Skeletal muscle satellite cell (primary cell): ENCODE results near the gene ATG101.

Experiments used
- H3K27me3 ChIP-seq: 2 replicates; pipeline ENCODE4 v1.7.0; 2013; ENCODE audit warnings: low read length; ENCODE audit not compliant: control insufficient read depth, insufficient read depth
- H3K36me3 ChIP-seq: 2 replicates; pipeline ENCODE4 v1.7.0; 2013; ENCODE audit warnings: mild to moderate bottlenecking, control low read depth, low read length; ENCODE audit not compliant: insufficient read depth
- H3K4me1 ChIP-seq: 2 replicates; pipeline ENCODE4 v1.7.0; 2013; ENCODE audit warnings: low read length; ENCODE audit not compliant: control insufficient read depth, insufficient read depth
- H3K4me2 ChIP-seq: 2 replicates; pipeline ENCODE4 v1.7.0; 2013; ENCODE audit warnings: mild to moderate bottlenecking, low read length
- H3K4me3 ChIP-seq: 2 replicates; pipeline ENCODE4 v1.7.0; 2013; ENCODE audit warnings: low read length
- H3K9ac ChIP-seq: 2 replicates; pipeline ENCODE4 v1.7.0; 2013; ENCODE audit warnings: mild to moderate bottlenecking, low read depth, low read length, moderate library complexity
- H3K9me3 ChIP-seq: replicated peaks from 2 replicates; pipeline ENCODE4 v1.7.0; 2013; ENCODE audit warnings: mild to moderate bottlenecking, control low read depth, low read length

Gene ATG101

GRCh38 chr12:52061470-52062166 lies 8.2 kb upstream of the ATG101 start:
- peaks cover 6% of the 10 kb centered on the region for H3K36me3 ChIP-seq
- no peak overlapping the region for H3K4me2 ChIP-seq
- H3K9ac ChIP-seq = no peak overlapping the region
- no peaks in the 10 kb centered on the region for H3K9me3 ChIP-seq
- H3K4me3 ChIP-seq = no peak overlapping the region
- peaks cover 37% of the 10 kb centered on the region for H3K4me1 ChIP-seq
- no peaks in the 10 kb centered on the region for H3K27me3 ChIP-seq

GRCh38 chr12:52062167-52063081 lies 7.4 kb upstream of the ATG101 start:
- peaks cover 37% of the 10 kb centered on the region for H3K4me1 ChIP-seq
- H3K4me3 ChIP-seq = no peak overlapping the region
- peak overlapping the region; percentile 78 for H3K9ac ChIP-seq
- no peaks in the 10 kb centered on the region for H3K9me3 ChIP-seq
- H3K36me3 ChIP-seq = peaks cover under 1% of the 10 kb centered on the region
- H3K27me3 ChIP-seq = no peaks in the 10 kb centered on the region
- H3K4me2 ChIP-seq = no peak overlapping the region

GRCh38 chr12:52063082-52063924 lies 6.5 kb upstream of the ATG101 start:
- Histone ChIP-seq H3K4me3 (peak overlapping the region; percentile 10), H3K27me3 (no peaks in the 10 kb centered on the region), H3K4me2 (peak overlapping the region; percentile 67), H3K9ac (peak overlapping the region; percentile 78), H3K36me3 (no peaks in the 10 kb centered on the region), H3K9me3 (no peaks in the 10 kb centered on the region), H3K4me1 (peaks cover 37% of the 10 kb centered on the region)

- H3K4me2 ChIP-seq = peak overlapping the region; percentile 67
- peak overlapping the region; percentile 78 for H3K9ac ChIP-seq
- no peaks in the 10 kb centered on the region for H3K9me3 ChIP-seq
- no peaks in the 10 kb centered on the region for H3K36me3 ChIP-seq
- H3K4me3 ChIP-seq = peak overlapping the region; percentile 10
- H3K4me1 ChIP-seq = peaks cover 38% of the 10 kb centered on the region
- H3K27me3 ChIP-seq = no peaks in the 10 kb centered on the region
Observed at GRCh38 chr12:52063981-52064649, 5.7 kb upstream of the ATG101 start.

DNA sequence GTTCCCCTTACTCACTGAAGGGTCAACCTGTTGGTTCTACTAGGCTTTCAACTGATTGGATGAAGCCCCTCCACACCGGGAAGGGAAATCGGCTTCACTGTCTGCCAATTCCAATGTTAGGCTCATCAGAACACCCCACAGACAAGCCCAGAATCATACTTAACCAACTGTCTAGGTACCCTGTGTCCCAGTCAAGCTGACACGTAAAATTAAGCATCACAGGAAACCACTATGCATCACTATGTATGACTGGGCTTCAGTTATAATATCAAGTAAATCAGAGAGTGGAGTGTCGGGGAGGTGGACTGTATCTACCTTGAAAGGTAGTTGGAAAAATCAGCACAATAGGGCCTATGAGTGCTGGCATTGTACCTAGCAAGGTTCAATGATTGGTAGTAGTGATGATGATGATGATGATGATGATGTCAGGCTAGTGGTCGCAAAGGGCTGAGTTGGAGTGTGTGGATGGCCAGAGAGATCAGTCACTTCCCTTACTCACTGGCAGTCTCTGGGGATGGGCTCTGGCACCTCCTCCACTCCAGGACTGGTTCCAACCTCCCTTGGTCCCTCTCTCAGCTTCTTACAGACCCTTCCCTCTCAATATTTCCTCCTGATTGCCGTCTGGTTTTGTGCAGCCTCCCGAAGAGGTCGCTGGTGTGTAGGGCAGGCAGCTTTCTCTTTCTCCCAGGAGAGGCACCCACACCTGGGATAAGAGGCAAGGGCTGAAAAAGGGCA lies 3.3 kb upstream of the ATG101 start:
- Histone ChIP-seq H3K9me3 (no peaks in the 10 kb centered on the region), H3K4me2 (no peak overlapping the region), H3K36me3 (no peaks in the 10 kb centered on the region), H3K4me3 (no peak overlapping the region), H3K9ac (no peak overlapping the region), H3K27me3 (no peaks in the 10 kb centered on the region), H3K4me1 (peaks cover 49% of the 10 kb centered on the region)

DNA sequence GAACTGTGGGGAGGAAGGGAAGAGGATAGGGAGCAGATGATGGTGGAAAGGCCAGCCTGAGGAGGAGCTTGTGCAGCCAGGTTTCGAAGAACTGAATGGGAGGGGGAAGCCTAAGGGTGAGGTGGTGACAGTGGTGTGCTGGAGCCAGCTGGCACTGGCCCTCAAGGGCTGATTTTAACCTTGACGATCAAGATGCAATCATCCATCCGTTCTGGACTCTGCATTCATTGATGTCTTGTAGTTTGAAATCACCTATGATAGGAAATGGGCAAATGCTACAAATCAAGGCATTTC lies 2.8 kb upstream of the ATG101 start:
- no peak overlapping the region for H3K9ac ChIP-seq

GRCh38 chr12:52070185-52070925 lies 577 bp downstream of the ATG101 start:
- Histone ChIP-seq H3K4me2 (peak overlapping the region; percentile 84), H3K4me1 (peaks cover 57% of the 10 kb centered on the region), H3K9ac (peak overlapping the region; percentile 94), H3K36me3 (peaks cover 30% of the 10 kb centered on the region), H3K9me3 (no peaks in the 10 kb centered on the region), H3K4me3 (peak overlapping the region; percentile 81), H3K27me3 (no peaks in the 10 kb centered on the region)

More for the DNA sequence above, 2.8 kb upstream of the ATG101 start:
- Histone ChIP-seq H3K36me3 (peaks cover 4% of the 10 kb centered on the region), H3K4me2 (no peak overlapping the region), H3K4me3 (no peak overlapping the region), H3K4me1 (peaks cover 54% of the 10 kb centered on the region), H3K9me3 (no peaks in the 10 kb centered on the region), H3K27me3 (no peaks in the 10 kb centered on the region)

GRCh38 chr12:52073531-52074381 lies 4.0 kb downstream of the ATG101 start:
- Histone ChIP-seq H3K27me3 (no peaks in the 10 kb centered on the region), H3K4me2 (peak overlapping the region; percentile 24), H3K36me3 (peaks cover 63% of the 10 kb centered on the region), H3K9me3 (no peaks in the 10 kb centered on the region), H3K9ac (peak overlapping the region; percentile 37), H3K4me3 (no peak overlapping the region), H3K4me1 (peaks cover 52% of the 10 kb centered on the region)

- peak overlapping the region; percentile 9 for H3K4me2 ChIP-seq
- H3K36me3 ChIP-seq = peaks cover 69% of the 10 kb centered on the region
- peak overlapping the region; percentile 37 for H3K9ac ChIP-seq
- no peaks in the 10 kb centered on the region for H3K9me3 ChIP-seq
- peaks cover 49% of the 10 kb centered on the region for H3K4me1 ChIP-seq
- H3K4me3 ChIP-seq = no peak overlapping the region
- H3K27me3 ChIP-seq = no peaks in the 10 kb centered on the region
Observed at GRCh38 chr12:52074971-52075724, 5.4 kb downstream of the ATG101 start.
